Measurements from ENCODE around the gene ADA.

The ADA gene

DNA sequence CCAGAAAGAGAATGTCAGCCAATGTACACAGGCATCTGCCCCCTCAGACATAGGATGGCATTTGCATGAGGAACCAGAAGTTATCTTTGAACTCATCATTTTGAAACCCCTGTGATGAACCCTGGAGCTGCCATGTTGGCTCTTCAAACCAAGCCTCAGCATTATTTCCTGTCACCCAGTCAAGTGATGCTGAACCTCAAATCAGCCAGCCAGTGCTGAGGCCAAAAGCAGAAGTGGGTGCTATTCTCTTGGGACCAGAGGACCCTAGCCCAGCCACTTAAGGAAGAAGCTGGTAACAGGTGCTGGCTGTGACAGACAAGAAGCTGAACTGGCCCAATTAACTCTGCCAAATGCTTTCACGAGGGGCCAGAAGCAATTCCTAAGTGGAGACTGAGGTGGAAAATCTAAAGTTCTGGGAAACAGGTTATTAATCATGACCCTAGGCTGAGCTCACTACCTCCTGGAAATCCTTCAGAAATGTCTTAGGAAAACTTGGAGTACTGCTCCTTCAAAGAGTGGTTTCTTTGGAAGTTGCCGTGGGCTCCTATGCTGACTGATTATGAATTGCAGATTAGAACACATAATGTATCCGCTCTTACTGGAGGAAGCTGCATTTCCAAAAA lies 65.1 kb downstream of the ADA start:
- no peak for DNase-seq (ENCODE audit: low read depth)
- H3K4me1 ChIP-seq (ENCODE audit: control insufficient read depth, insufficient read depth, low read length): peaks cover 33% of the 10 kb centered on the region
- H3K9ac ChIP-seq (ENCODE audit: low read length): no peak overlapping the region
- H3K36me3 ChIP-seq (ENCODE audit: control insufficient read depth, insufficient read depth, low read length, severe bottlenecking): peaks cover 17% of the 10 kb centered on the region
- H3K4me3 ChIP-seq (ENCODE audit: low read length): no peak overlapping the region
- H3K27me3 ChIP-seq (replicated peaks; ENCODE audit: control insufficient read depth, insufficient read depth, low read length): no peaks in the 10 kb centered on the region
- H3K9me3 ChIP-seq (ENCODE audit: control insufficient read depth, low read length): no peaks in the 10 kb centered on the region

DNA sequence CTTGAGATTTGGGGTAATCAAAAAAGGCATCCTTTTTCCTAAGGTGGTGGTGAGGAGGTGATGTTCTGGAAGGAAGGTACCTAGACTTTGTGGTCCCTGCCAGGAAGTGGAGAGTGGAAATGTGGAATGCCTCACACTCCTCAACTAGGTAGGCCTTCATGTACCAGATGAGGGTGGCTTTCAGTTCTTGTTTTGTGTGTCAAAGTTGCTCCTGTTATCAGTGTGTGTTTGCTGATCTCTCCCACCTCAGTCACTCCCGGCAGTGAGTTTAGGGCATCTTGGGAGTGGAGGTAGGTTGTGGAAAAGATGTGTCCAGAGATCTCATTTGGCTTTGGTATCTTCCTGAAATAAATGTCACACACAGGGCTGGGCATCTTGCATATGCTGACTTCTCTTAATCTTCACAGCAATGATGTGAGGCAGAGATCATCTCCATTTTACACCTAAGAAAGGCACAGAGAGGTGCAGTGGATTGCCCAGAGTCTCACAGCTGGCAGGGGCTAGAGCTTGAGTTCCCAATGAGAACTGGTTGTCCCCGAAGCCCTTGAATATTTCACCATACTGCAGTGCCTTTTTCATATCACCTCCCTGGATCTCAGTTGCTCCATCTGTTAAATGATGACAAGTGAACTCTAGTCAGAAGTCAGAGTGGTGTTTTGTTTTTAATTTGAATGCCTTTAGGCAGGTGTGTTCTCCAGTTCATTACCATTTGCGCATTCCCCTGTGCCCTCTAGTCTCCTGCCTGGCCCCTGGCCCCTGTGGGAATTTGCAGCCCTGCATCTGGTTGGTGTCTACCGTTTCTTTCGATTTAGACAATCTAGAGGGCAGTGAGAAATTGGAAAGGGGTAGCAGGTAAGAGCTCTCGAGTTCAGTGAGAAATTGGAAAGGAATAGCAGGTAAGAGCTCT lies 66.2 kb downstream of the ADA start:
- H3K27me3 ChIP-seq (replicated peaks; ENCODE audit: control insufficient read depth, insufficient read depth, low read length): no peaks in the 10 kb centered on the region
- H3K9me3 ChIP-seq (ENCODE audit: control insufficient read depth, low read length): no peaks in the 10 kb centered on the region
- H3K9ac ChIP-seq (ENCODE audit: low read length): no peak overlapping the region
- DNase-seq (ENCODE audit: low read depth): no peak
- no peak overlapping the region for H3K4me3 ChIP-seq (ENCODE audit: low read length)
- peaks cover 8% of the 10 kb centered on the region for H3K36me3 ChIP-seq (ENCODE audit: control insufficient read depth, insufficient read depth, low read length, severe bottlenecking)
- peaks cover 43% of the 10 kb centered on the region for H3K4me1 ChIP-seq (ENCODE audit: control insufficient read depth, insufficient read depth, low read length)

- no peak for DNase-seq (ENCODE audit: low read depth)
- Histone ChIP-seq H3K27me3 (replicated peaks; ENCODE audit: control insufficient read depth, insufficient read depth, low read length) (no peaks in the 10 kb centered on the region), H3K9me3 (ENCODE audit: control insufficient read depth, low read length) (no peaks in the 10 kb centered on the region), H3K4me1 (ENCODE audit: control insufficient read depth, insufficient read depth, low read length) (peaks cover 50% of the 10 kb centered on the region), H3K36me3 (ENCODE audit: control insufficient read depth, insufficient read depth, low read length, severe bottlenecking) (no peaks in the 10 kb centered on the region), H3K9ac (ENCODE audit: low read length) (no peak overlapping the region), H3K4me3 (ENCODE audit: low read length) (peak overlapping the region; percentile 86)
These were observed 67.3 kb downstream of the ADA start for GRCh38 chr20:44584162-44584561.

- Histone ChIP-seq H3K9me3 (ENCODE audit: control insufficient read depth, low read length) (no peaks in the 10 kb centered on the region), H3K27me3 (replicated peaks; ENCODE audit: control insufficient read depth, insufficient read depth, low read length) (no peaks in the 10 kb centered on the region), H3K4me3 (ENCODE audit: low read length) (peak overlapping the region; percentile 86), H3K36me3 (ENCODE audit: control insufficient read depth, insufficient read depth, low read length, severe bottlenecking) (no peaks in the 10 kb centered on the region), H3K4me1 (ENCODE audit: control insufficient read depth, insufficient read depth, low read length) (peaks cover 50% of the 10 kb centered on the region), H3K9ac (ENCODE audit: low read length) (peak overlapping the region; percentile 86)
- DNase-seq (ENCODE audit: low read depth): peak; percentile 36
These were observed 68.3 kb downstream of the ADA start for GRCh38 chr20:44583157-44583556.

- peaks cover 52% of the 10 kb centered on the region for H3K4me1 ChIP-seq (ENCODE audit: control insufficient read depth, insufficient read depth, low read length)
- no peaks in the 10 kb centered on the region for H3K36me3 ChIP-seq (ENCODE audit: control insufficient read depth, insufficient read depth, low read length, severe bottlenecking)
- no peaks in the 10 kb centered on the region for H3K9me3 ChIP-seq (ENCODE audit: control insufficient read depth, low read length)
- peak within 1 kb of the TSS; percentile 86 for H3K9ac ChIP-seq (ENCODE audit: low read length)
- no peaks in the 10 kb centered on the region for H3K27me3 ChIP-seq (replicated peaks; ENCODE audit: control insufficient read depth, insufficient read depth, low read length)
- peak; percentile 84 for DNase-seq (ENCODE audit: low read depth)
- peak within 1 kb of the TSS; percentile 86 for H3K4me3 ChIP-seq (ENCODE audit: low read length)
These were observed 69.0 kb downstream of the ADA start, which contains the start of gene PKIG for GRCh38 chr20:44582311-44583025. TSS of gene PKIG (plus strand) at chr20:44582579. CDS start at chr20:44614557, 31,978 bp downstream.

DNA sequence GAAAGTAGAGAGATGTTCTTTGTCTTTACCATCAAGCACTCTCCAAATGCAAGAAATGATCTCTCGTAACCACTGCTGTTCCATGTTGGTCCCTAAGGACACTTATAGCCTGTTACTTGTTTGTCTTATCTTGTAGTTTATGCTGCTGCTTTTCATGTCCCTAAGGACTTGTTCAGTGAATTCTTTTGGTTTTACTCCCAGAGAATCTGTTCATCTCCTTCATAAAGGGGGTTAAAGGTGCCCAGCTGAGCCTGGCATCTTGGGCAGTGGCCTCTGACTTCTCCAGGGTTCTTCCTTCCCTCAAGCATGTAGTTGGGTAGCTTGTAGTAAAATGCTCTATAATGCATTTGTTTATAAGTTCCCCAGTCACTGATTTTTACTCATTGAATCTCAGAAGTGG lies 70.0 kb downstream of the ADA start:
- Histone ChIP-seq H3K4me3 (ENCODE audit: low read length) (peak overlapping the region; percentile 86), H3K9me3 (ENCODE audit: control insufficient read depth, low read length) (no peaks in the 10 kb centered on the region), H3K4me1 (ENCODE audit: control insufficient read depth, insufficient read depth, low read length) (peaks cover 62% of the 10 kb centered on the region), H3K36me3 (ENCODE audit: control insufficient read depth, insufficient read depth, low read length, severe bottlenecking) (no peaks in the 10 kb centered on the region), H3K9ac (ENCODE audit: low read length) (peak overlapping the region; percentile 86), H3K27me3 (replicated peaks; ENCODE audit: control insufficient read depth, insufficient read depth, low read length) (no peaks in the 10 kb centered on the region)
- DNase-seq (ENCODE audit: low read depth): no peak

- no peak overlapping the region for H3K4me3 ChIP-seq (ENCODE audit: low read length)
- H3K4me1 ChIP-seq (ENCODE audit: control insufficient read depth, insufficient read depth, low read length): peaks cover 68% of the 10 kb centered on the region
- DNase-seq (ENCODE audit: low read depth): no peak
These were observed 70.8 kb downstream of the ADA start for GRCh38 chr20:44580581-44581268.

GRCh38 chr20:44579313-44580081 lies 72.0 kb downstream of the ADA start:
- DNase-seq (ENCODE audit: low read depth): no peak
- H3K9ac ChIP-seq (ENCODE audit: low read length): no peak overlapping the region
- H3K27me3 ChIP-seq (replicated peaks; ENCODE audit: control insufficient read depth, insufficient read depth, low read length): no peaks in the 10 kb centered on the region
- H3K36me3 ChIP-seq (ENCODE audit: control insufficient read depth, insufficient read depth, low read length, severe bottlenecking): no peaks in the 10 kb centered on the region
- H3K4me3 ChIP-seq (ENCODE audit: low read length): no peak overlapping the region
- H3K9me3 ChIP-seq (ENCODE audit: control insufficient read depth, low read length): no peaks in the 10 kb centered on the region
- peaks cover 64% of the 10 kb centered on the region for H3K4me1 ChIP-seq (ENCODE audit: control insufficient read depth, insufficient read depth, low read length)

More at GRCh38 chr20:44580581-44581268, 70.8 kb downstream of the ADA start:
- Histone ChIP-seq H3K36me3 (ENCODE audit: control insufficient read depth, insufficient read depth, low read length, severe bottlenecking) (no peaks in the 10 kb centered on the region), H3K9me3 (ENCODE audit: control insufficient read depth, low read length) (no peaks in the 10 kb centered on the region), H3K27me3 (replicated peaks; ENCODE audit: control insufficient read depth, insufficient read depth, low read length) (no peaks in the 10 kb centered on the region), H3K9ac (ENCODE audit: low read length) (no peak overlapping the region)

DNA sequence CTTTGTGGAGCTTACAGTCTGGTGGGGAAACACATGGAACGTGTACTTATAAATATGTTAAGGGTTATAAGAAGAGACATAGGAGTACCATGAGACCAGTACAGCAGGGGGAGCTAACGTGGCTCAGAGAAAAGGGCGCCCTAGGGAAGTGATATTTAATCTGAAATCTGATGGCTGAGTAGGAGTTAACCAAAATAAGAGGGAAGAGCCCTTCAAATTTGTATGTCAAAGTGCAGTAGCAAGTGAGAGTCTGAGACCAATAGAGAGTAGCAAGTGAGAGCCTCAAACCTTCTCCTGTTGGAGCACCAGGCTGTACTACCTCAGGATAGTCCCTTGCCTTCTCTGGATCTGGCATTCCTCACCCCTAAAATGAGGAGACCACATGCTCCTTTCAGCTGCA lies 75.2 kb downstream of the ADA start:
- H3K36me3 ChIP-seq (ENCODE audit: control insufficient read depth, insufficient read depth, low read length, severe bottlenecking): no peaks in the 10 kb centered on the region
- peak; percentile 38 for DNase-seq (ENCODE audit: low read depth)

GRCh38 chr20:44574372-44574771 lies 77.1 kb downstream of the ADA start:
- no peak overlapping the region for H3K9ac ChIP-seq (ENCODE audit: low read length)
- H3K9me3 ChIP-seq (ENCODE audit: control insufficient read depth, low read length): no peaks in the 10 kb centered on the region
- no peak overlapping the region for H3K4me3 ChIP-seq (ENCODE audit: low read length)
- H3K27me3 ChIP-seq (replicated peaks; ENCODE audit: control insufficient read depth, insufficient read depth, low read length): no peaks in the 10 kb centered on the region
- peaks cover 55% of the 10 kb centered on the region for H3K4me1 ChIP-seq (ENCODE audit: control insufficient read depth, insufficient read depth, low read length)
- DNase-seq (ENCODE audit: low read depth): no peak
- H3K36me3 ChIP-seq (ENCODE audit: control insufficient read depth, insufficient read depth, low read length, severe bottlenecking): no peaks in the 10 kb centered on the region

More for the DNA sequence above, 75.2 kb downstream of the ADA start:
- H3K4me3 ChIP-seq (ENCODE audit: low read length): peak overlapping the region; percentile 28
- H3K9ac ChIP-seq (ENCODE audit: low read length): peak overlapping the region; percentile 76
- peaks cover 67% of the 10 kb centered on the region for H3K4me1 ChIP-seq (ENCODE audit: control insufficient read depth, insufficient read depth, low read length)
- no peaks in the 10 kb centered on the region for H3K27me3 ChIP-seq (replicated peaks; ENCODE audit: control insufficient read depth, insufficient read depth, low read length)
- no peaks in the 10 kb centered on the region for H3K9me3 ChIP-seq (ENCODE audit: control insufficient read depth, low read length)
